ENCODE data around the gene SLC34A3.

SLC34A3 gene

DNA sequence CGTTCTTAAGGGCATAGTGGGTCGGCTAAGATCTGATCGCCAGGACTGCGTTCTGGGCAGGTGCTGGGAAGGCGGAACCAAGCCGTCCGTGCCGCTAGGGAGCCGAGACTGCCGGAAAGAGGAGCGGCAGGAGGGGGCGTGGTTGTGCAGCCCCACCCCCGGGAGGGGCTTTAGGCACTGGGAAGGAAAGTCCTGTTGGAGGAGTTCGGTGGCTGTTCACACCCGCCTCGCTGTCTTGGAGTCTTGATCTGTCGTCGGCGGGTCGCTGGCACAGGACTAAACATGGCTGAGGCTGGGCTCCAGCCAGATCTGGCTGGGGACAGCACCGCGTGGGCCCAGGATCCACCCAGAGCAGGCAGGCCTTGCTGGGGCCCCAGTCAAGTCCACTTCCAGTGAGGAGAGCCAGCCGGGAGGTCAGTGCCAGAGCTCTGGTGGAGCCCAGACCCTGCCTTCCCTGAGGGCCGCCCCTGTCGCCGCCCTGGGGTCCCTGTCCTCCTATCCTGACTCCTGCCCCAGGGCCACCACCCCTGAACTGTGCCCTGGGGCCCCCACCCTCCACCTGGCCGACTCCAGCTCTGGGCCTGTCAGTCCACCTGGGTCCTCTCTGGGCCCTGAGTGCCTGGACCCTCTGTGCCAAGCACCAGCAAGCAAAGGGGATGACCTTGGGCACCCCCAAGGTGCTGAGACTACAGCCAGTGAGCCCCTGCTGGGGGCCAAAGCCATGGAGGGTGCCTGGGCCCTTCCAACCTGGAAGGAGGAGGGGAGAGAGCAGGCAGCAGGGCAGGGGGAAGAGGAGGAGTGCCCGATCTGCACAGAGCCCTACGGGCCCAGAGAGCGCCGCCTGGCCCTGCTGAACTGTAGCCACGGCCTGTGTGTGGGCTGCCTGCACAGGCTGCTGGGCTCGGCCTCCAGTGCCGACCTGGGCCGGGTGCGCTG is 13.2 kb upstream of the SLC34A3 start:
- DNase-seq (ENCODE audit: low read depth in 2 of 2): no peak

DNA sequence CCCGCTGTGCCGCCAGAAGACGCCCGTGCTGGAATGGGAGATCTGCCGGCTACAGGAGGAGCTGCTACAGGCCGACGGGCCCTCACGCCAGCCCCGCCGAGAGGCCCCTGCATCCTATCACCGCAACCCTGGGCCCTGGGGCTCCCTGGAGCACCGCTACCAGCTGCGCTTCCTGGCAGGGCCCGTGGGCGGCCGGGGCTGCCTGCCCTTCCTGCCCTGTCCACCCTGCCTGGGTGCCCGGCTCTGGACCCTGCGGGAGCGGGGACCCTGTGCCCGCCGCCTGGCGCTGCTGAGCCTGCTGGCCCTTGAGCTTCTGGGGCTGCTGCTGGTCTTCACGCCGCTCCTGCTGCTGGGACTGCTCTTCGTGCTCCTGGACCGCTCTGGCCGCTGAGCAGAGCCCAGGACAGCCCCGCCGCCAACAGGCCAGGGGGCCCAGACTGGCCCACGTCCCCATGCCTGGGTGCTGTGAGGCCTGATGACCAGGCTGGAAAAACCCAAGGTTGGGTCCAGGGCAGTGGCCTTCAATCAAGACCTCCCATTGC is 12.4 kb upstream of the SLC34A3 start:
- DNase-seq (ENCODE audit: low read depth in 2 of 2): no peak

DNA sequence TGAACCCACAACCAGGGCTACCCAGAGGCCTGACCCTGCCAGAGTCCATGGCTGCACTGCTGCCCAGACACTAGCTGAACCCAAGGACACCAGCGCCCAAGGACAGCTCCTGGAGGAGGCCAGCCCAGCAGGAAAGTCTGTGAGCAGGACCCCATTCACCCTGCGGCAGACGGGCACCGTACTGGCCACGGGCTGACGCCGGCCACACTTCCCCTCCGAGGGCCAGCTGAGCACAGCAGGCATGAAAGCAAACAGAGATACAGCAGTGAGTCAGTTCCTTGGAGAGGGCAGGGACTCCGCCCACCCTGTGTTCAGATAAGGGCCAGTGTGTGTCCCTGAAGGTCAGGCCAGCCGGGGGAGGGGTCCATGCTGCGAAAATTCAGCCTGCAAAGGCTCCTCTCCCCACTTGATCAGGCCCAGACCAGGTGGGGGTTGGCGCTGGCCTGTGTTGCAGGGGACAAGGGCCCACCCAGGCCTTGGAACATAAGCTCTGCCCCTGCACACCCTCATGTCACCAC is 11.9 kb upstream of the SLC34A3 start:
- no peak for DNase-seq (ENCODE audit: low read depth in 2 of 2)

DNA sequence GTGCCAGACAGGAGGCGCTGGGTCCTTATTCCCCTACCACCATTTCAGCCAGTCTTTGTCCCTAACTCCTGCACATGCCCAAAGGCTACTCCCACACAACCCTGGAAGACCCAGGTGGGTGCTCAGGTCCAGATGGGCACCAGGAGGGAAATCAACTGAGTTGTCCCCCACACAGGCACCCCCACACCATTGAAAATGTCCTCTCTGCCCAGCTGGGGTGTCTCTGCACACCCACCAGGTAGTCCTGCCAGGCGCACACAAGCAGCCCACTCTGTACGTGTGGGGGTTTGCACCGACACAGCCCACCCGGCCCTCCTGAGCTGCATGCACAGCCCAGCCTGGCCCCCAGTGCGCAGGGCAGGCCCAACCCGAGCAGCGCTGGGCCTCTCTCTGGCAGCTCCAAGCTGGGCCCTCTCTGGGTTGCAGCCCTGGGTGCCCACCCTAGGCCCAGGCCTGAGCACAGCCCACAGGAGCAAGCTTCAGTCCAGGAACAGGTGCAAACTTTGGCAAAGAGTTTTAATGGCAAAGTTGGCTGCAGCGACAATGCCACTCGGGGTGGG is 10.9 kb upstream of the SLC34A3 start:
- DNase-seq (ENCODE audit: low read depth in 2 of 2): no peak

DNA sequence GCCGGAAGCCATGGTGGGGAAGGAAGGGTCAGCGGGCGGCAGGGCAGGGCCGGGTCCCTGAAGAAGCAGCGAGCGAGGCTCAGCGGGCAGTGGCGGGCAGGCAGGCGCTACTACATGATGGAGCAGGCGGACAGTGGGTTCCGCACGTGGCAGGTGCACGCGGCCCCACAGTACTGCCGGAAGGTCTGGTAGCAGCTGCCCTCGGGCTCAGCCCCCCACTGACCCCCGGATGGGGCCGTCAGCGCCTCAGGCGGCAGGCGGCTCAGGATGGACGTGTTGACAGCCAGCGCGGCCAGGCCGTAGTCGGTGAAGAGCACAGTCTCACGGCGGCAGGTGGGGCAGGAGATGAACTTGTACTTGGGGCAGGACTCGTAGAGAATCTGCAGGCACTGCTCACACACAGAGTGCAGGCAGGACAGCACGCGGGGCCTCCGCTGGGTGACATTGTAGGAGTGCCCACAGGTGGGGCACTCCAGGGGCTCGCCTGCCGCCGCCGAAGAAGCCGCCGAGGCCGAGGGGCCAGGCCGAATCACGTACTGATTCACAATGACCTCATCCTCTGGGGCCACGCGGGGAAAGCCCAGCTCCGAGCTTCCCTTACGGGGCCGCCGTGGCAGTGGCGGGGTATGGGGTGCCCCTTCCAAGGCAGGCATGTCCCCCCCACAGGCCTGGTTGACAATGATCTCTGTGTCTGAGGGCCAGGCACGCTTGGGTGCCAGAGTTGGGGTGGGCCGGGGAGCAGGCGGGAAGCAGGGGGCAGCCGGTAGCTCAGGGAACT is 10.2 kb upstream of the SLC34A3 start:
- DNase-seq (ENCODE audit: low read depth in 2 of 2): no peak

DNA sequence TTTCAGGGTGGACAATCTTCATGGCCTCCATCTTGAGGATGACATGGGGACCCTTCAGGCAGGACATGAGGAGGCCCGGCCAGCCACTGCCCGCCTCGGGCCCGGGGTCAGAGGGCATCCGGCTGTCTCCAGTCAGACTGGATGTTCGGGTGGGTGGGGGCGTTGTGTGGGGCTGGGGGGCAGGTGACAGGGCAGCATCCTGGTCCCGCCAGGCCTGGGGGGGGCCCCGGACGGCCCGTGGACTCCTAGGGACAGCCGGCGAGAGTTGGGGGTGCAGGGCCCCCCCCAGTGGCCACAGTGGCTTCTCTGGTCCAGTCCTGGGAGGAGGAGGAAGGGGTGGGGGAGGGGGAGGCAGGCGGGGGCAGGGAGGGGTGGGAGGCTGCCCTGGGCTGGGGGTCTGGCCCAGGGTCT is 9.6 kb upstream of the SLC34A3 start:
- no peak for DNase-seq (ENCODE audit: low read depth in 2 of 2)

DNA sequence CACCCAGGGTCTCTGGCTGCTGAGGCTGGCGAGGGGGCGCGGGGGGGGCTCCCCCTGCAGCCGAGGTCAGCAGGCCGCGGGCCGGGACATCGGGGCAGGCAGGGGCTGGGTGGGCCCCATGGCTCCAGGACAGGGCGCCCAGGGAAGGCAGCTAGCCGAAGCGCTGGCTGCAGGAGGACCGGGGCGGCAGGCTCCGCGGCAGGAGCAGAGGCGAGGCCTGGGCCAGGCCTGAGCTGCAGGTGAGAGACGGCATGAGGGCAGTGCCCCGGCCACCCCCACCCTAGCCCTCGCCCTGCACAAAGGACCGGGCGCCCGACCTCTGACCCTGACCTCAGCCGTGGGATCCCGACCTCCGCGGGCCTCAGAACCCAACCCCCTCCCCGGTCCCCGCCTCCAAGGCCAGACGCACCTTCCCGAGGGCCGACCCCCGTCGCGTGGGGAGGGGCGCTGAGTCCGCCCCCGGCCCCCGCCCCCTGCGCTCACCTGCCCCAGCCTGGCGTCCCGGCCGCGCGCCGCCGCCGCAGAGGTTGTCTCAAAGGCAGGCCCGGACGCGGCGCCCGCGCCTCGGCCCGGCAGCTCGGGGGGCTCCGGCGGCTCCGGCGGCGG is 9.1 kb upstream of the SLC34A3 start:
- no peak for DNase-seq (ENCODE audit: low read depth in 2 of 2)

DNA sequence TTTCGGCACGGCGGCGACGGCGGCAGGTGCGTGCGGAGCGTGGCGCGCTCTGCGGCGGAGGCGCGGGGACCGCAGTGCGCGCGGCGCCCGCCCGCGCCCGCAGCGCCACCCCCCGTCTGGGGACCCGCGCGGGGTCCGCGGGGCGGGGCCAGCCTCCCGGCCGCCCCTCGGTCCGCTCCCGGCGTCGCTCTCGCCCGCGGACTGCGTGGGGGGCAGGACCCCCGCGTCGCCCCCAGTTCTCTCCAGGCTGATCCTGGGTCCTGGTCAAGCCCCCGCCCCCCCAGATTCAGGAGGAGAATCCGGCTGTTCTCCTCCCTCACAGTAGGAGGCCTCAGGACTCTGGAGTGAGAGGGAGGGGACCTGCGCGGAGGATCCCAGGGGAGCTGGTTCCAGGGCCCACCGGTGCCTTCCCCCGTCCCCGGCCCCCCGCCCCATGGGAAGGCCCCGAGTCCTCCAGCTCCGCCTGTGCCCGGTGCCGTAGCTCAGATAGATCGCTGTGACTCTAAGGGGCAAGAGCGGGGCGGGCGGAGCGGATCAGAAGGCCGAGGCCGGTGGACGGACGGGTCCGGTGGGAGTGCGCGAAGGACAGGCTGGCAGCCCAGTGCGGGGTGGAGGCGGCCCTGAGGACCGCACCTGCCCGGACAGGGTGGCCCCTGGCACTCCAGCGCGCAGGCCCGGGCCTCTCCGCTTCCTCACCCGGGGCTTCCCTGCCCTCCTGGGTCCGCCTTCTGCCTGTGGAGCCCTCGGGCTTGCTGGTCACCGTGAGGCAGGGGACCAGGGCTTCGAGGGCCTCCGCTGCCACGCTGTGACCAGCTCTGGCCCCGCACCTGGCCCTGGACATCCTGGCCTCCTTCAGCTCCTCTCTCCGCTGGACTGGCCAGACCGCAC is 8.3 kb upstream of the SLC34A3 start, which contains the start of gene RNF208:
Gene RNF208 (minus strand): TSS at position 51 of the 888 bp plus-strand sequence. CDS start 1,028 bp downstream, outside the sequence.
- DNase-seq (ENCODE audit: low read depth in 2 of 2): no peak

DNA sequence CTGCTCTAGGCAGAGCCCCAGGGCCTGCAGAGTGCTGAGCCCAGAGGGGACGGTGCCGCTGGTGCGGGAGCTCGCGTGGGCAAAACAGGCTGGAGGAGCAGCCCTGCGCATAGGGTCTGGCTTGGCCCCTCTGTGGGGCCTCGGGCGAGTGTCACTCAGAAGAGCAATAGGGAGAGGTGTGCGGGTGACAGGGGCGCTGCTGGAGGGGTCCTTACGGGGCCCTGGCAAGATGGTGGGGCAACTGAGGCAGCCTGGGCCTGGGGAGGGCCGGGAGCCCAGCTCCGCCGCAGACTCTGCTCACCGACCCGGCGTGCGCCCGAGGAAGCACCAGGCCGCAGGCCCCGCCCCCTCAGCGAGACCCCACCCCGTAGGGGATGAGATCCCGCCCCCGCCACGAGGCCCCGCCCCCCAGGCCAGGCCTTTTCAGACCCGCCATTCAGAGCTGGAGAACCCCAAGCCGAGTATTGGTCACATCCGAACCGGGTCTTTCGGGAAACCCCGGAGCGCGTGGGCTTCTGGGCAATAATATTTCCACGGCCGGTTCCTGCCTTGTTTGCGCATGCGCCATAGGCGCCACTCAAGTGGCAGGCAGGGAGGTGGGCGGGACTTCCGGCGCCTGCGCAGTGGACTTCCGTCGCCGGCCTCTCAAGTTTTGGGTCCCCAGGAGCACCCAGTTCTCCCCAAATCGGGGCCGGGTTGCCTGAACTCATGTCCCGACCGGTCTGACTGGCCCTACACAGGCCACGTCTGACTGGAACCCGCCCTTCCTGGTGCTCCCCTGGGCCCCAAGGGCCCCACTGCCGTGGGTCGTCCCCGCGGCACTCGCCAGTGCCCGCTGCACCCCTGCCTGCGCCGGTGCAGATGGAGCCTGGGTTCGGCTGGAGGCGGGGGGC is 7.4 kb upstream of the SLC34A3 start:
- DNase-seq (ENCODE audit: low read depth in 2 of 2): peak; percentile 99

DNA sequence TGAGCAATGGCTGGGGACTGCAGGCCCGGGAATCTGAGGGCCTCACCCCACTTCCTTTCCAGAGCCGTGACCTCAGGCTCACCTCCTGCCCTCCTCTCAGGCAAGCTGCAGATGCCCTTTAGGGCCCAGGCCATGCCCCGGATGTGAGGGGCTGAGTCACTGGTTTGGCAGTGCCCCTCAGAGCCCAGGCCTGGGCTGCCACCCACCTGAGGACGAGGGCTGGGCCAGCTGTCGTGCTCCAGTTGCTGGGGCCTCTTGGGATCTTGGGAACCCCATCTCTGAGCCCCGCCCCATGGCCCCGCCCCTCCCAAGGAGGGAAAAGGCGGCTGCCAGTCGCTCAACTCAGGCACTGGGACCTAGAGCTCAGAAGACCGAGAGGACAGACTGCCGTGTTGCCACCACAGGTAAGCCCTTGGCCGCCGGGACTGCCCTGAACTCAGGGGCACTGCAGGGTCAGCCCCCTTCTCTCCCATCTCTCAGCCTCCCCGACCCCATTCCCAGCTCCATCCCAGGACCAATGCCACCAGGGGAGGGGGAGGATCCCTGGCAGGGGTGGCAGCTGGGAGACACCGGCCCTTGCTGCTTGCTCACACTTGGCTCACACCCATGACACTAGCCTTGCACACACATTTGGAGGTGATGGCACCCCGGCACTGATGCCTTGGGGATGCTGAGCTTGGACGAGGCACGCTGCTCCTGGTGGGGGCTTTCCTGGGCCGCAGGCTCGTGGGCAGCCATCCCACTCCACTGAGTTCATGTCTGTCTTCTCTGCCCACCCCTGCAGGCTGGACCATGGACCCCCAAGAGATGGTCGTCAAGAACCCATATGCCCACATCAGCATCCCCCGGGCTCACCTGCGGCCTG is 5.6 kb upstream of the SLC34A3 start, which contains the start of gene CYSRT1:
Gene CYSRT1 (plus strand): TSS at position 345 of the 865 bp plus-strand sequence. CDS start 448 bp downstream, at position 793.
- no peak for DNase-seq (ENCODE audit: low read depth in 2 of 2)

DNA sequence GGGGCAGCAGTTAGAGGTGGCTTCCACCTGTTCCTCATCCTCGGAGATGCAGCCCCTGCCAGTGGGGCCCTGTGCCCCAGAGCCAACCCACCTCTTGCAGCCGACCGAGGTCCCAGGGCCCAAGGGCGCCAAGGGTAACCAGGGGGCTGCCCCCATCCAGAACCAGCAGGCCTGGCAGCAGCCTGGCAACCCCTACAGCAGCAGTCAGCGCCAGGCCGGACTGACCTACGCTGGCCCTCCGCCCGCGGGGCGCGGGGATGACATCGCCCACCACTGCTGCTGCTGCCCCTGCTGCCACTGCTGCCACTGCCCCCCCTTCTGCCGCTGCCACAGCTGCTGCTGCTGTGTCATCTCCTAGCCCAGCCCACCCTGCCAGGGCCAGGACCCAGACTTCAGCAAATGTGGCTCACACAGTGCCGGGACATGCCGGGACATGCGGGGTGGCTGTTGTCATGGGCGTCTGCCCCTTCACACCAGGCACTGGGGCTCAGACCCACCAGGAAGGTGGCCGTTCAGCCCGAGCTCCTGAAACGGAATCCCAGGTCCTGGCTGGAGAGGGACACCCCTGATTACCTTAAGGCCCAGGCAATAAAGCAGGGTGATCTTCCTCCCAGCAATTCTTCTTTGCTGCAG is 4.9 kb upstream of the SLC34A3 start:
- no peak for DNase-seq (ENCODE audit: low read depth in 2 of 2)

DNA sequence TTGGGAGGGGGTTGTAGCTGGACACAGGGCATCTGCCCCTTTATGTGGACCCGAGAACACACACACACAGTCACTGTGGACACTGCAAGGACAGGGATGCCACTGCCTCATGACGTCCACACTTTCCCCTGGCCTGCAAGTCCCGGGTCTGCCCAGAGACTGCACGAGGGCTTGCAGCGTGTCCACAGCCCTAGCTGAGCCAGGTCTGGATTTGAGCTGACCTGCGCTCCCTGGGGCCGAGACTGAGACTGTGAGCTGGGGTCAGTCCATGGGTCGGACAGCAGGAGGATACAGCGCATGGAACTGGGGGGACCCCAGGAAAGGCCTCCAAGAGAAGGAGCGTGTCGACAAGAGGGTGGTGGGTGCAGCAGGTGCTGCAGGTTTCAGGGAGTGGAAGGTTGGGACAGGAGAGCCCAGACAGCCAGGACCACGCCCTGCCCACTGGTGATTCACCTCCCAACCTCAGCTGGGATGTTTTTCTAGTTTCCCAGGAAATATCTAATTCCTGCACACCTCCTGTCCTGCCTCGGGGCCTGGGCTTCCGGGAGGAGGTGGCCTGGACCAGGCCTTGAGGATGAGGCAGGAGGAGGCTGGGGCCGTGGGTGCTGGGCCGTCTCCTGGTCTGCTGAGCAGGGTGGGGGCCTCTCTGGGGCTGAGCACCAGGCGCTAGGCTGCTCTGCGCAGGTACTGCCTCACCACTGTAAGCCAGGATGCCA is 4.2 kb upstream of the SLC34A3 start:
- no peak for DNase-seq (ENCODE audit: low read depth in 2 of 2)

DNA sequence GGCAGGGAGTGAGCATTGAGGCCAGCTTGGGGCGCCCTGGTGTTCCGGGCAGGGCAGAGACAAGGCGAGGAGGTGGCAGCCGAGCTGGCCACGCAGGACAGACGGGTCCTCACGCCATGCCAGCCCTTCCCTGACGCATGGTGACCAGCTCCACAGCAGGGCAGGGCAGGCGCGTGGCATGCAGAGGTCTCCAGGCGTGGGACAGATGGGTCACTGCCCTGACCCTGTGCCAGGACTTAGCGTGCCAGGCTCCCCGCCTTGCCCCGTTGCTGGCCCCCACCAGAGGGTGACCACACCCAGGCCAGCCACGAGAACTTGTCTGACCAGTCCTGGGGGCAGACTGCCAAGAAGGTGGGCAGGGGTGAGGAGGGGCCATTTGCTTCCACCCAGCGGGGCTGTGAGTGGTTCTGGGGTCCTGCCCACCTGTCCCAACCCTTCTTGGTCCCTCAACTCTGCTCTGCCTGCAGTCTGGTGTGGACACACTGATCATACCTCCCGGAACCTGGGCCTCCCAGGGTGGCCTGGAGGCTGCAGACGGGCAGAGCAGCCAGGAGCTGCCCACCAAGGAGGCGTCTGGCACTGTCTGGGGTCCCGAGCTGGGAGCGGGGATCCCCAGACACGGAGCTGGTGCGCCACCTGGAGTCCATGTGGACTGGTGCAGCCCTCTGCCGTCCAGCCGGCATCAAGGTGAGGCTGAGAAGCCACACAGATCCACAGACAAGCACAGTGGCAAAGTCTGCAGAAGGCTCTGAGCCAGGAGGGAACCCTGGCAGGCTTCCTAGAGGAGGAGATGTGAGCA is 3.4 kb upstream of the SLC34A3 start, which contains the start of gene RNF224:
Gene RNF224 (plus strand): TSS at position 449 of the 799 bp plus-strand sequence. CDS start 834 bp downstream, outside the sequence.
- peak; percentile 73 to 74 for DNase-seq (ENCODE audit: low read depth in 2 of 2)

DNA sequence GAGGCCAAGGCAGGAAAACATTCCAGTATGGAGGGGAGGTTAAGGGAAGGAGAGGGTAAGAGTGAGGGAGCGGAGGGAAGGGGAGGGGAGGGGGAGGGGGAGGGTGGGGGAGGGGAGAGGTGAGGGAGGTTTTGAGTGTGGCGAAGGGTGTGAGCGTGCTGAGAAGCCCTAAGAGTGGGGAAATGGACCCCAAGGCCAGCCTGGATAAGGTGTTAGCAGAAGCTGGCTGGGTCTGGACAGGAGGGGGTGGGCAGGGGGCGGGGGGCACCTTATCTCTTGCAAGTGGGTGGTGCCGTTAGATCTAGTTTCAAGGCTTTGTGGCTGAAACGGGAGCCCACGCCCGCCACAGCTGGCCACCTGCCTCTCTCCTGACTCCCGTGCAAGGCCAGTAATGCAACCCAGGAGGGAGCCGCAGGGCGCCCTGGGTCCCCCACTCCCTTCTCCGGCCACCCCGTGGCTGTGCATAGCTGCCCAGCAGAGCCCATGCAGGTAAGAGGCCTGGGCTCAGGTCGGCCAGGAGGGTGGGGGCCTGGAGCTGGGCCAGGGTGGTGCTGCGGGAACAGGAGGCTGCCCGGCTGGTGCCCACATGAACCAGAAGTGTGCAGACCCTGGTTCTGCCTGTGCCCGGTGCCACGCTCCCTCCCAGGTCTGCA is 2.7 kb upstream of the SLC34A3 start:
- DNase-seq (ENCODE audit: low read depth in 2 of 2): no peak

DNA sequence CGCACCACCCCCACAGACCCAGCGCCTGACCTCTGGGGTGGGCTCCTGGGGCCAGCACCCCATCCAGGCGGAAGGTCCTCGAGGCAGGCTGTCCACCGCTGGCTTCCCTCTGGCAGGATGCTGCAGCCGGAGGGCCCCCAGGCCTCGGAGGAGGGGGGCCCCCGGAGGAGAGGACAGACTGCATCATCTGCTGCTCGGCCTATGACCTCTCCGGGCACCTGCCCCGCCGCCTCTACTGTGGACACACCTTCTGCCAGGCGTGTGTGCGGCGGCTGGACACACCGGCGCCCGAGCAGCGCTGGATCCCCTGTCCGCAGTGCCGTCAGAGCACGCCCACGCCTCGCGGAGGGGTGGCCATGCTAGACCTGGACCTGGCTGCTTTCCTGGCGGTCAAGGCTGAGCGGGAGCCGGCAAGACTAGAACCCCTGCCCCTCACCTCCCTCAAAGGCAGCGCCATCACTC is 2.2 kb upstream of the SLC34A3 start:
- no peak for DNase-seq (ENCODE audit: low read depth in 2 of 2)
